A673 (cell line): ENCODE measurements around the gene BAZ1A.

ENCODE experiments used
- EZH2 ChIP-seq: fragments of 200-600 bp; sonication (generic); IDR thresholded peaks from 2 replicates; pipeline ENCODE4 v1.6.1; 2017; ENCODE audit warnings: borderline replicate concordance, low read depth, mild to moderate bottlenecking, mixed read lengths, antibody characterized with exemption, low read length; ENCODE audit not compliant: poor library complexity, severe bottlenecking
- TF ChIP-seq, protein P1 (sequence below): fragments of 300-800, 200-600 bp; sonication (generic); conservative IDR thresholded peaks from 2 replicates; pipeline ENCODE4 v1.5.1; 2017; ENCODE audit warnings: low read depth, mild to moderate bottlenecking, antibody characterized with exemption, low read length, moderate library complexity, mixed read lengths

DNA sequence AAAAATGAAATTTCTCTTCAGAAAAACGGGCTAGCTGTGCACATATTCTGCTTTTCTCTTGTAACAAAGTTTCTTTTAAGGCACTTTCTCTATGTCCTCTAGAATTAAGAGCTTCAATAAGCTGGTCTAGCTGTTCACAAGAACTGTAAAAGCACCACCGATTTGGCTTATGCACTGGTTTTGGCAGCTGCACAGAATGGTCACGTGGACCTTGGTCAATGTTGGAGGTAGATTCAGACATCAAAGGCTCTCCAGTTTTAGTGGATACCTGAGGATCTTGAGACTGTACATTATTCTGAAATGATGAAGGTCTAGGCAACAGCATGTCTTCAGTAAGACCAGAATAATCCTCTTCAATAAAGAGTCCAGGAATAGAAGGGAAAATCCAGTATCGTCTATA lies 99.2 kb downstream of the BAZ1A start:
- TF ChIP-seq, protein P1, sequence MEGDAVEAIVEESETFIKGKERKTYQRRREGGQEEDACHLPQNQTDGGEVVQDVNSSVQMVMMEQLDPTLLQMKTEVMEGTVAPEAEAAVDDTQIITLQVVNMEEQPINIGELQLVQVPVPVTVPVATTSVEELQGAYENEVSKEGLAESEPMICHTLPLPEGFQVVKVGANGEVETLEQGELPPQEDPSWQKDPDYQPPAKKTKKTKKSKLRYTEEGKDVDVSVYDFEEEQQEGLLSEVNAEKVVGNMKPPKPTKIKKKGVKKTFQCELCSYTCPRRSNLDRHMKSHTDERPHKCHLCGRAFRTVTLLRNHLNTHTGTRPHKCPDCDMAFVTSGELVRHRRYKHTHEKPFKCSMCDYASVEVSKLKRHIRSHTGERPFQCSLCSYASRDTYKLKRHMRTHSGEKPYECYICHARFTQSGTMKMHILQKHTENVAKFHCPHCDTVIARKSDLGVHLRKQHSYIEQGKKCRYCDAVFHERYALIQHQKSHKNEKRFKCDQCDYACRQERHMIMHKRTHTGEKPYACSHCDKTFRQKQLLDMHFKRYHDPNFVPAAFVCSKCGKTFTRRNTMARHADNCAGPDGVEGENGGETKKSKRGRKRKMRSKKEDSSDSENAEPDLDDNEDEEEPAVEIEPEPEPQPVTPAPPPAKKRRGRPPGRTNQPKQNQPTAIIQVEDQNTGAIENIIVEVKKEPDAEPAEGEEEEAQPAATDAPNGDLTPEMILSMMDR = no peak
- TF ChIP-seq EZH2 = no peak
